ENCODE data around the gene ARFRP1.
"Not testable (repeated sequence)": the region's sequence is repeated elsewhere in the genome, so short reads cannot be mapped to it uniquely, and the experiment has no call there.

Gene ARFRP1

GRCh38 chr20:63661959-63662812 is 45.6 kb downstream of the ARFRP1 start:
- no peaks in the 10 kb centered on the region for H3K4me1 ChIP-seq (ENCODE audit: low read depth, poor library complexity, severe bottlenecking)
- no peak overlapping the region for H3K4me3 ChIP-seq (IDR thresholded peaks at IDR 0.05; ENCODE audit: insufficient read depth, low read depth, low read length)
- no peak overlapping the region for H2AFZ ChIP-seq (ENCODE audit: low read depth)
- no peaks in the 10 kb centered on the region for H3K36me3 ChIP-seq (ENCODE audit: insufficient read depth)
- H3K27me3 ChIP-seq (ENCODE audit: insufficient read depth, low read depth), result no peaks in the 10 kb centered on the region
- H3K79me2 ChIP-seq (ENCODE audit: insufficient read depth, low read depth), result no peaks in the 10 kb centered on the region; the same call in 1 of the 2 replicates
- H4K20me1 ChIP-seq (ENCODE audit: insufficient read depth), result no peaks in the 10 kb centered on the region
- H3K27ac ChIP-seq, result no peak overlapping the region
- no peak for TF ChIP-seq CTCF (conservative IDR thresholded peaks at IDR 0.05; ENCODE audit: low read depth, low read length)
- no peak overlapping the region for H3K4me2 ChIP-seq
- no peak overlapping the region for H3K9ac ChIP-seq

GRCh38 chr20:63661108-63661507 is 46.7 kb downstream of the ARFRP1 start:
- Histone ChIP-seq H3K79me2 (ENCODE audit: insufficient read depth, low read depth) (no peaks in the 10 kb centered on the region; the same call in 1 of the 2 replicates), H3K4me2 (no peak overlapping the region), H3K9ac (no peak overlapping the region)

GRCh38 chr20:63660622-63661021 is 47.2 kb downstream of the ARFRP1 start:
- H3K27me3 ChIP-seq (ENCODE audit: insufficient read depth, low read depth), result peaks cover 5% of the 10 kb centered on the region; the same call in 1 of the 2 replicates
- H4K20me1 ChIP-seq (ENCODE audit: insufficient read depth), result no peaks in the 10 kb centered on the region
- no peaks in the 10 kb centered on the region for H3K4me1 ChIP-seq (ENCODE audit: low read depth, poor library complexity, severe bottlenecking)
- no peaks in the 10 kb centered on the region; the same call in 1 of the 2 replicates for H3K79me2 ChIP-seq (ENCODE audit: insufficient read depth, low read depth)
- no peak overlapping the region for H3K4me3 ChIP-seq (IDR thresholded peaks at IDR 0.05; ENCODE audit: insufficient read depth, low read depth, low read length)
- H3K9ac ChIP-seq, result no peak overlapping the region
- H2AFZ ChIP-seq (ENCODE audit: low read depth), result no peak overlapping the region
- no peak for TF ChIP-seq CTCF (conservative IDR thresholded peaks at IDR 0.05; ENCODE audit: low read depth, low read length)
- H3K27ac ChIP-seq, result no peak overlapping the region
- no peaks in the 10 kb centered on the region for H3K36me3 ChIP-seq (ENCODE audit: insufficient read depth)
- no peak overlapping the region for H3K4me2 ChIP-seq

More at GRCh38 chr20:63661108-63661507, 46.7 kb downstream of the ARFRP1 start:
- no peak overlapping the region for H3K27ac ChIP-seq
- no peak for TF ChIP-seq CTCF (conservative IDR thresholded peaks at IDR 0.05; ENCODE audit: low read depth, low read length)
- no peak overlapping the region for H2AFZ ChIP-seq (ENCODE audit: low read depth)
- H4K20me1 ChIP-seq (ENCODE audit: insufficient read depth), result no peaks in the 10 kb centered on the region
- no peak overlapping the region for H3K4me3 ChIP-seq (IDR thresholded peaks at IDR 0.05; ENCODE audit: insufficient read depth, low read depth, low read length)
- H3K36me3 ChIP-seq (ENCODE audit: insufficient read depth), result no peaks in the 10 kb centered on the region
- no peaks in the 10 kb centered on the region for H3K4me1 ChIP-seq (ENCODE audit: low read depth, poor library complexity, severe bottlenecking)
- peaks cover under 1% of the 10 kb centered on the region; the same call in 1 of the 2 replicates for H3K27me3 ChIP-seq (ENCODE audit: insufficient read depth, low read depth)

- not testable (repeated sequence) for H3K79me2 ChIP-seq (ENCODE audit: insufficient read depth, low read depth); H3K27me3 ChIP-seq (ENCODE audit: insufficient read depth, low read depth); H2AFZ ChIP-seq (ENCODE audit: low read depth); H3K9ac ChIP-seq; H3K4me3 ChIP-seq (IDR thresholded peaks at IDR 0.05; ENCODE audit: insufficient read depth, low read depth, low read length); H3K36me3 ChIP-seq (ENCODE audit: insufficient read depth); H3K4me1 ChIP-seq (ENCODE audit: low read depth, poor library complexity, severe bottlenecking); H4K20me1 ChIP-seq (ENCODE audit: insufficient read depth); H3K27ac ChIP-seq; H3K4me2 ChIP-seq
Observed at GRCh38 chr20:63660174-63660573, 47.6 kb downstream of the ARFRP1 start.

GRCh38 chr20:63659370-63659769 is 48.4 kb downstream of the ARFRP1 start:
- Histone ChIP-seq H3K9ac (no peak overlapping the region), H3K36me3 (ENCODE audit: insufficient read depth) (no peaks in the 10 kb centered on the region), H2AFZ (ENCODE audit: low read depth) (no peak overlapping the region), H4K20me1 (ENCODE audit: insufficient read depth) (no peaks in the 10 kb centered on the region), H3K27ac (no peak overlapping the region), H3K27me3 (ENCODE audit: insufficient read depth, low read depth) (peaks cover 18% of the 10 kb centered on the region), H3K4me3 (IDR thresholded peaks at IDR 0.05; ENCODE audit: insufficient read depth, low read depth, low read length) (no peak overlapping the region), H3K4me2 (peak overlapping the region; percentile 91; the same call in 1 of the 2 replicates), H3K79me2 (ENCODE audit: insufficient read depth, low read depth) (no peaks in the 10 kb centered on the region; the same call in 1 of the 2 replicates), H3K4me1 (ENCODE audit: low read depth, poor library complexity, severe bottlenecking) (no peaks in the 10 kb centered on the region)
- TF ChIP-seq CTCF (conservative IDR thresholded peaks at IDR 0.05; ENCODE audit: low read depth, low read length), result no peak

All from KMS-11 (cell line).